Peyer's patch (tissue), 4 donors: ENCODE measurements around the gene CLASP1.

Experiments
- POLR2A ChIP-seq, 2 donors: fragments of 450-650 bp; IDR thresholded peaks; one replicate each; pipeline ENCODE4 v1.5.1; 2017; ENCODE audit warnings: antibody characterized with exemption in 2 of 2, mild to moderate bottlenecking in 2 of 2, moderate library complexity in 2 of 2
- TF ChIP-seq, protein P1 (sequence below), 6 experiments: fragments of 450-650 bp in 4 of 6; fragments of 200-600 bp in 2 of 6; sonication (generic) in 1 of 6; IDR thresholded peaks; one replicate each; pipeline ENCODE4 v1.5.1; 2017 to 2019; ENCODE audit warnings: antibody characterized with exemption in 6 of 6, mild to moderate bottlenecking in 3 of 6, moderate library complexity in 1 of 6

DNA sequence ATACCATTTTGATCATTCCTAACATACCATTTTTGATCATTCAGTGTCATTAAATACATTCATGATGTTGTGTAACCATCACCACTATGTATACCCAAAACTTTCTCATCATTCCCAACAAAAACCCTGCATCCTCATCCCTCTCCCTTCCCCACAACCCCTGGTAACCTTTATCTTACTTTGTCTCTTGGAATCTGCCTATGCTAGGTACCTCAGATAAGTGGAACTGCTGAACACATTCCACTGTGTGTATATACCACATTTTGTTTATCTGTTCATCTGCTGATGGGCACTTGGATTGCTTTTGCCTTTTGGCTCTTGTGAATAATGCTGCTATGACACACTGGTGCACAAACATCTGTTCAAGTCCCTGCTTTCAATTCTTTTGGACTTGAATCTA lies 280.4 kb downstream of the CLASP1 start:
- TF ChIP-seq, protein P1, sequence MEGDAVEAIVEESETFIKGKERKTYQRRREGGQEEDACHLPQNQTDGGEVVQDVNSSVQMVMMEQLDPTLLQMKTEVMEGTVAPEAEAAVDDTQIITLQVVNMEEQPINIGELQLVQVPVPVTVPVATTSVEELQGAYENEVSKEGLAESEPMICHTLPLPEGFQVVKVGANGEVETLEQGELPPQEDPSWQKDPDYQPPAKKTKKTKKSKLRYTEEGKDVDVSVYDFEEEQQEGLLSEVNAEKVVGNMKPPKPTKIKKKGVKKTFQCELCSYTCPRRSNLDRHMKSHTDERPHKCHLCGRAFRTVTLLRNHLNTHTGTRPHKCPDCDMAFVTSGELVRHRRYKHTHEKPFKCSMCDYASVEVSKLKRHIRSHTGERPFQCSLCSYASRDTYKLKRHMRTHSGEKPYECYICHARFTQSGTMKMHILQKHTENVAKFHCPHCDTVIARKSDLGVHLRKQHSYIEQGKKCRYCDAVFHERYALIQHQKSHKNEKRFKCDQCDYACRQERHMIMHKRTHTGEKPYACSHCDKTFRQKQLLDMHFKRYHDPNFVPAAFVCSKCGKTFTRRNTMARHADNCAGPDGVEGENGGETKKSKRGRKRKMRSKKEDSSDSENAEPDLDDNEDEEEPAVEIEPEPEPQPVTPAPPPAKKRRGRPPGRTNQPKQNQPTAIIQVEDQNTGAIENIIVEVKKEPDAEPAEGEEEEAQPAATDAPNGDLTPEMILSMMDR (IDR thresholded peaks at IDR 0.05), result no peak
- no peak for TF ChIP-seq POLR2A (IDR thresholded peaks at IDR 0.05)
